Fibroblast of villous mesenchyme (primary cell): ENCODE measurements around the gene SMARCA4. TPM values are rescaled to one million over a fixed set of nuclear protein-coding genes. Genes with fewer than 3 reads are reported as not detected.

Source experiments
- DNase-seq: peaks from one replicate; pipeline ENCODE4 v3.0.0-alpha.2; 2010; ENCODE audit warnings: low read depth
- H3K4me3 ChIP-seq: 2 replicates; pipeline ENCODE4 v1.5.1; 2011; ENCODE audit warnings: low read depth, mild to moderate bottlenecking, low read length
- CTCF ChIP-seq: IDR thresholded peaks from 2 replicates; pipeline ENCODE4 v1.5.1; 2012; ENCODE audit warnings: low read depth, mild to moderate bottlenecking, low read length; ENCODE audit not compliant: insufficient read depth
- total RNA-seq: library from RNA; depleted of rRNA; stranded (reverse); fragments of >200 nt; gene quantifications from 2 replicates; pipeline ENCODE4 v1.2.3, GENCODE V29; 2012

The SMARCA4 gene
- total RNA-seq, 1 donor: 96.7 TPM

GRCh38 chr19:11054628-11055027 is 93.8 kb downstream of the SMARCA4 start:
- no peak for DNase-seq
- H3K4me3 ChIP-seq: no peak overlapping the region

GRCh38 chr19:11058246-11059030 is 97.6 kb downstream of the SMARCA4 start:
- no peak overlapping the region for H3K4me3 ChIP-seq
- DNase-seq: no peak
- no peak for TF ChIP-seq CTCF

More at GRCh38 chr19:11054628-11055027, 93.8 kb downstream of the SMARCA4 start:
- no peak for TF ChIP-seq CTCF

GRCh38 chr19:11059511-11060358 is 98.9 kb downstream of the SMARCA4 start:
- TF ChIP-seq CTCF: no peak
- no peak for DNase-seq
- no peak overlapping the region for H3K4me3 ChIP-seq

GRCh38 chr19:11061952-11062351 is 101.1 kb downstream of the SMARCA4 start:
- no peak for TF ChIP-seq CTCF
- DNase-seq: peak; percentile 59
- H3K4me3 ChIP-seq: no peak overlapping the region

- DNase-seq: no peak
- TF ChIP-seq CTCF: no peak
- no peak overlapping the region for H3K4me3 ChIP-seq
Observed at GRCh38 chr19:11063434-11063833, 102.6 kb downstream of the SMARCA4 start.

GRCh38 chr19:11064831-11065303 is 104.0 kb downstream of the SMARCA4 start:
- DNase-seq: peak; percentile 25
- TF ChIP-seq CTCF: no peak
- H3K4me3 ChIP-seq: no peak overlapping the region
